GM21526 (cell line): ENCODE results near the gene AEBP1.

ENCODE experiments used
- ATAC-seq: cut with Tn5 transposase; IDR thresholded peaks from one replicate; pipeline ENCODE4 v1.9.1; 2021; ENCODE audit warnings: moderate library complexity; ENCODE audit not compliant: unreplicated experiment, low FRiP score

Gene AEBP1

GRCh38 chr7:44102846-44103565 is 1.1 kb upstream of the AEBP1 start:
- no peak for ATAC-seq

GRCh38 chr7:44103566-44103922 is 601 bp upstream of the AEBP1 start:
- ATAC-seq, result no peak

- no peak for ATAC-seq
Measured at GRCh38 chr7:44104860-44105771, 971 bp downstream of the AEBP1 start.

GRCh38 chr7:44105832-44106231 is 1.7 kb downstream of the AEBP1 start:
- ATAC-seq, result no peak

- no peak for ATAC-seq
Measured at GRCh38 chr7:44106311-44107065, 2.3 kb downstream of the AEBP1 start.

GRCh38 chr7:44107116-44107960 is 3.2 kb downstream of the AEBP1 start:
- ATAC-seq, result no peak

GRCh38 chr7:44107961-44108767 is 4.0 kb downstream of the AEBP1 start:
- ATAC-seq, result no peak

GRCh38 chr7:44108768-44109750 is 4.9 kb downstream of the AEBP1 start:
- no peak for ATAC-seq

- ATAC-seq, result no peak
Measured at GRCh38 chr7:44109991-44110390, 5.8 kb downstream of the AEBP1 start.

GRCh38 chr7:44110719-44111635 is 6.8 kb downstream of the AEBP1 start:
- no peak for ATAC-seq

- ATAC-seq, result no peak
Measured at GRCh38 chr7:44111761-44112160, 7.6 kb downstream of the AEBP1 start.

GRCh38 chr7:44112231-44112996 is 8.3 kb downstream of the AEBP1 start:
- ATAC-seq, result no peak

- no peak for ATAC-seq
Measured at GRCh38 chr7:44112997-44113763, 9.0 kb downstream of the AEBP1 start.

GRCh38 chr7:44113764-44114354 is 9.7 kb downstream of the AEBP1 start:
- ATAC-seq, result no peak

GRCh38 chr7:44114586-44115310 is 10.6 kb downstream of the AEBP1 start:
- no peak for ATAC-seq
